Frontal cortex (tissue), 4 donors: ENCODE measurements around the gene SLC13A3. TPM values are rescaled to one million over a fixed set of nuclear protein-coding genes. Genes with fewer than 3 reads are reported as not detected.

Experiments
- DNase-seq, 2 donors: peaks; one replicate each; pipeline ENCODE4 v3.0.0; 2012; ENCODE audit warnings: low spot score in 2 of 2
- FAIRE-seq: peaks from 2 replicates; lab custom pipeline; 2012; peaks lifted over from hg19 to GRCh38; lab: Jason Lieb, UNC
- total RNA-seq: library from RNA; depleted of rRNA; stranded (reverse); fragments of >200 nt; gene quantifications from one replicate; pipeline ENCODE4 v1.2.3, GENCODE V29; 2014
- donor health status: control.
- donor health status: control.
- donor health status: control.

Gene SLC13A3
- total RNA-seq, 1 donor from 2014 or later = 10.2 TPM

- DNase-seq = no peak
- FAIRE-seq = no peak
Observed at GRCh38 chr20:46586724-46587123, 64.5 kb downstream of the SLC13A3 start.

- DNase-seq = no peak
- FAIRE-seq = no peak
Observed at GRCh38 chr20:46584508-46584907, 66.8 kb downstream of the SLC13A3 start.

GRCh38 chr20:46583411-46584214 lies 67.6 kb downstream of the SLC13A3 start:
- DNase-seq = no peak

GRCh38 chr20:46582648-46583047 lies 68.6 kb downstream of the SLC13A3 start:
- DNase-seq = no peak
- no peak for FAIRE-seq

More at GRCh38 chr20:46583411-46584214, 67.6 kb downstream of the SLC13A3 start:
- FAIRE-seq = no peak

- DNase-seq = no peak
- FAIRE-seq = no peak
Observed at GRCh38 chr20:46581391-46581790, 69.9 kb downstream of the SLC13A3 start.

- FAIRE-seq = no peak
Observed at GRCh38 chr20:46580613-46581205, 70.5 kb downstream of the SLC13A3 start.

GRCh38 chr20:46578745-46579144 lies 72.5 kb downstream of the SLC13A3 start:
- no peak for DNase-seq
- FAIRE-seq = no peak

More at GRCh38 chr20:46580613-46581205, 70.5 kb downstream of the SLC13A3 start:
- no peak for DNase-seq

- DNase-seq (no peak), FAIRE-seq (no peak)
Observed at GRCh38 chr20:46576774-46577395, 74.4 kb downstream of the SLC13A3 start.

- DNase-seq = no peak
- FAIRE-seq = no peak
Observed at GRCh38 chr20:46575937-46576461, 75.3 kb downstream of the SLC13A3 start.

GRCh38 chr20:46575394-46575793 lies 75.9 kb downstream of the SLC13A3 start:
- DNase-seq (no peak), FAIRE-seq (no peak)

GRCh38 chr20:46573788-46574584 lies 77.3 kb downstream of the SLC13A3 start:
- no peak for FAIRE-seq
- DNase-seq = no peak

GRCh38 chr20:46573234-46573633 lies 78.0 kb downstream of the SLC13A3 start:
- no peak for FAIRE-seq
- no peak for DNase-seq

- FAIRE-seq (no peak), DNase-seq (no peak)
Observed at GRCh38 chr20:46572790-46573189, 78.5 kb downstream of the SLC13A3 start.

GRCh38 chr20:46572153-46572552 lies 79.1 kb downstream of the SLC13A3 start:
- DNase-seq = peak; percentile 50 to 63
- no peak for FAIRE-seq

GRCh38 chr20:46571418-46571817 lies 79.8 kb downstream of the SLC13A3 start:
- no peak for FAIRE-seq
- DNase-seq = no peak

GRCh38 chr20:46570956-46571355 lies 80.3 kb downstream of the SLC13A3 start:
- DNase-seq = no peak
- FAIRE-seq = no peak

GRCh38 chr20:46569961-46570360 lies 81.3 kb downstream of the SLC13A3 start:
- DNase-seq = no peak
- no peak for FAIRE-seq

GRCh38 chr20:46568570-46569129 lies 82.6 kb downstream of the SLC13A3 start:
- FAIRE-seq = no peak
- peak; percentile 36 to 40 for DNase-seq

GRCh38 chr20:46566125-46566524 lies 85.1 kb downstream of the SLC13A3 start:
- DNase-seq (no peak), FAIRE-seq (no peak)
